GM23338 (cell line): ENCODE data around the gene MT2A. TPM values are rescaled to one million over a fixed set of nuclear protein-coding genes. Genes with fewer than 3 reads are reported as not detected.
A peak's percentile ranks its signal among the peaks of the same experiment; 100 is the strongest.

Source experiments
- ATAC-seq: fragments of 200-7000 bp; cut with Tn5 transposase; 3 replicates; pipeline ENCODE4 v1.9.1; 2020
- DNase-seq: peaks from one replicate; pipeline ENCODE4 v3.0.0-alpha.2; 2015; ENCODE audit warnings: low spot score
- H2AFZ ChIP-seq: fragments of 200-600 bp; sonication (generic); 2 replicates; pipeline ENCODE4 v1.8.0; 2016; ENCODE audit warnings: antibody characterized with exemption, mild to moderate bottlenecking, moderate library complexity
- H3F3A ChIP-seq: fragments of 200-600 bp; sonication (generic); replicated peaks from 2 replicates; pipeline ENCODE4 v1.8.0; 2017; ENCODE audit warnings: antibody characterized with exemption, mixed run types, low read depth
- H3K27ac ChIP-seq: fragments of 200-600 bp; sonication (generic); 2 replicates; pipeline ENCODE4 v1.6.1; 2016; ENCODE audit warnings: low read depth
- H3K27me3 ChIP-seq: fragments of 200-600 bp; sonication (generic); 2 replicates; pipeline ENCODE4 v1.8.0; 2016; ENCODE audit warnings: mild to moderate bottlenecking, mixed run types, moderate library complexity; ENCODE audit not compliant: insufficient read depth
- H3K36me3 ChIP-seq: fragments of 200-600 bp; sonication (generic); 2 replicates; pipeline ENCODE4 v1.8.0; 2016; ENCODE audit warnings: mild to moderate bottlenecking; ENCODE audit not compliant: insufficient read depth
- H3K4me1 ChIP-seq: fragments of 200-600 bp; sonication (generic); 2 replicates; pipeline ENCODE4 v1.8.0; 2016; ENCODE audit warnings: mild to moderate bottlenecking, moderate library complexity; ENCODE audit not compliant: insufficient read depth
- H3K4me2 ChIP-seq: fragments of 200-600 bp; sonication (generic); 2 replicates; pipeline ENCODE4 v1.7.1; 2017; ENCODE audit warnings: mixed run types
- H3K4me3 ChIP-seq: fragments of 200-600 bp; sonication (generic); 2 replicates; pipeline ENCODE4 v1.6.1; 2016; ENCODE audit warnings: mixed run types
- H3K79me2 ChIP-seq: fragments of 200-600 bp; sonication (generic); replicated peaks from 2 replicates; pipeline ENCODE4 v1.8.0; 2017; ENCODE audit warnings: mild to moderate bottlenecking; ENCODE audit not compliant: insufficient read depth
- H3K9me2 ChIP-seq: fragments of 200-600 bp; sonication (generic); 2 replicates; pipeline ENCODE4 v1.8.0; 2017; ENCODE audit not compliant: insufficient read depth
- H4K20me1 ChIP-seq: fragments of 200-600 bp; sonication (generic); replicated peaks from 2 replicates; pipeline ENCODE4 v1.8.0; 2017; ENCODE audit warnings: mild to moderate bottlenecking; ENCODE audit not compliant: insufficient read depth
- H3K27ac Mint-ChIP-seq: 2 replicates; pipeline ENCODE4 v1.8.0; 2020; ENCODE audit warnings: inconsistent platforms, mild to moderate bottlenecking, moderate library complexity, mixed read lengths
- H3K27me3 Mint-ChIP-seq: 3 replicates; pipeline ENCODE4 v1.8.0; 2022; ENCODE audit warnings: low read depth, mild to moderate bottlenecking, moderate library complexity, mixed read lengths, inconsistent platforms; ENCODE audit not compliant: insufficient read depth, poor library complexity
- H3K36me3 Mint-ChIP-seq: 3 replicates; pipeline ENCODE4 v1.8.0; 2021; ENCODE audit warnings: low read depth, mild to moderate bottlenecking, inconsistent platforms, moderate library complexity, mixed read lengths
- H3K4me1 Mint-ChIP-seq: 3 replicates; pipeline ENCODE4 v1.8.0; 2020; ENCODE audit warnings: mild to moderate bottlenecking, inconsistent platforms, mixed read lengths
- H3K4me3 Mint-ChIP-seq: 3 replicates; pipeline ENCODE4 v1.8.0; 2021; ENCODE audit warnings: moderate library complexity, mild to moderate bottlenecking, inconsistent platforms, mixed read lengths
- H3K9me3 Mint-ChIP-seq: 3 replicates; pipeline ENCODE4 v1.8.0; 2020; ENCODE audit warnings: moderate library complexity, mild to moderate bottlenecking, inconsistent platforms, mixed read lengths
- CREB1 ChIP-seq: fragments of 250-450 bp; sonication (Bioruptor Pico); IDR thresholded peaks from 2 replicates; pipeline ENCODE4 v1.5.0; 2020; ENCODE audit warnings: low read depth, mild to moderate bottlenecking, moderate library complexity
- EZH2 ChIP-seq: fragments of 200-600 bp; sonication (generic); IDR thresholded peaks from one replicate; pipeline ENCODE4 v1.8.0; 2017; ENCODE audit warnings: antibody characterized with exemption, mild to moderate bottlenecking, low read depth; ENCODE audit not compliant: unreplicated experiment
- EZH2phosphoT487 ChIP-seq: fragments of 200-600 bp; sonication (generic); IDR thresholded peaks from one replicate; pipeline ENCODE4 v1.8.1; 2018; ENCODE audit warnings: antibody characterized with exemption; ENCODE audit not compliant: unreplicated experiment
- REST ChIP-seq: IDR thresholded peaks from one replicate; pipeline ENCODE4 v1.6.1; 2018; ENCODE audit warnings: antibody characterized with exemption; ENCODE audit not compliant: unreplicated experiment
- STAT1 ChIP-seq: IDR thresholded peaks from one replicate; pipeline ENCODE4 v1.6.1; 2016; ENCODE audit warnings: antibody characterized with exemption; ENCODE audit not compliant: unreplicated experiment
- ZNF114 ChIP-seq: fragments of 250-450 bp; sonication (Bioruptor Pico); IDR thresholded peaks from 2 replicates; pipeline ENCODE4 v1.5.0; 2020; ENCODE audit warnings: mild to moderate bottlenecking, moderate library complexity
- polyA plus RNA-seq: library from polyadenylated mRNA; unstranded; fragments of >200 nt; fragmentation: Nextera tagmentation; extraction: Ambion mirVana; gene quantifications from 2 replicates; pipeline ENCODE4 v1.2.1, GENCODE V29; 2016
- total RNA-seq: library from RNA; depleted of rRNA; stranded (reverse); fragments of >200 nt; shearing (Covaris generic); gene quantifications from 2 replicates; pipeline ENCODE4 v1.2.3, GENCODE V29; 2014

MT2A gene
- total and polyA plus RNA-seq, 2 experiments from 2014 or later, result 13.9 to 243 TPM

- Histone ChIP-seq H3F3A (peaks cover 11% of the 10 kb centered on the region; the same call in 1 of the 2 replicates), H3K9me2 (no peaks in the 10 kb centered on the region), H3K27me3 (peaks cover 100% of the 10 kb centered on the region), H2AFZ (peak overlapping the region; percentile 38; the same call in 1 of the 2 replicates), H3K4me3 (peak overlapping the region; percentile 53), H3K4me1 (peaks cover 19% of the 10 kb centered on the region; the same call in 1 of the 2 replicates), H3K79me2 (no peaks in the 10 kb centered on the region), H3K36me3 (no peaks in the 10 kb centered on the region; the same call in 1 of the 2 replicates), H3K4me2 (peak overlapping the region; percentile 75), H4K20me1 (peaks cover 16% of the 10 kb centered on the region), H3K27ac (no peak overlapping the region)
- Mint-ChIP-seq H3K9me3 (no peaks in the 10 kb centered on the region; the same call in 2 of the 3 replicates), H3K27ac (no peak overlapping the region), H3K4me3 (peak overlapping the region; percentile 71), H3K27me3 (peaks cover 100% of the 10 kb centered on the region), H3K36me3 (no peaks in the 10 kb centered on the region; the same call in 2 of the 3 replicates), H3K4me1 (peaks cover 30% of the 10 kb centered on the region)
- peak; percentile 16 for ATAC-seq
- peak; percentile 55 for DNase-seq
- TF ChIP-seq REST (no peak), EZH2phosphoT487 (peak; percentile 98), CREB1 (CRISPR knock-in tag) (no peak), STAT1 (no peak), EZH2 (peak; percentile 46)
Observed at GRCh38 chr16:56635441-56635967, 27.1 kb downstream of the MT2A start.

- no peaks in the 10 kb centered on the region for H3K79me2 ChIP-seq
- H3K27me3 Mint-ChIP-seq, result peaks cover 99% of the 10 kb centered on the region
- peak overlapping the region; percentile 66; the same call in 1 of the 3 replicates for H3K4me3 Mint-ChIP-seq
Observed at GRCh38 chr16:56636616-56637413, 28.4 kb downstream of the MT2A start.

More at GRCh38 chr16:56636616-56637413, 28.4 kb downstream of the MT2A start:
- H3K9me2 ChIP-seq, result no peaks in the 10 kb centered on the region
- peak; percentile 76 for TF ChIP-seq EZH2
- no peak for TF ChIP-seq ZNF114 (CRISPR knock-in tag)
- Mint-ChIP-seq H3K4me1 (peaks cover 35% of the 10 kb centered on the region), H3K36me3 (no peaks in the 10 kb centered on the region; the same call in 2 of the 3 replicates), H3K9me3 (no peaks in the 10 kb centered on the region; the same call in 2 of the 3 replicates), H3K27ac (no peak overlapping the region)
- peaks cover 21% of the 10 kb centered on the region; the same call in 1 of the 2 replicates for H3K4me1 ChIP-seq
- no peak overlapping the region for H3K4me3 ChIP-seq
- H4K20me1 ChIP-seq, result peaks cover 11% of the 10 kb centered on the region
- DNase-seq (no peak), ATAC-seq (no peak)
- H3F3A ChIP-seq, result peaks cover 8% of the 10 kb centered on the region; the same call in 1 of the 2 replicates
- H3K27ac ChIP-seq, result no peak overlapping the region
- H3K36me3 ChIP-seq, result no peaks in the 10 kb centered on the region; the same call in 1 of the 2 replicates
- no peak overlapping the region for H2AFZ ChIP-seq
- no peak overlapping the region for H3K4me2 ChIP-seq
- H3K27me3 ChIP-seq, result peaks cover 100% of the 10 kb centered on the region
